Measurements from ENCODE around the gene TMEM179.

DNA sequence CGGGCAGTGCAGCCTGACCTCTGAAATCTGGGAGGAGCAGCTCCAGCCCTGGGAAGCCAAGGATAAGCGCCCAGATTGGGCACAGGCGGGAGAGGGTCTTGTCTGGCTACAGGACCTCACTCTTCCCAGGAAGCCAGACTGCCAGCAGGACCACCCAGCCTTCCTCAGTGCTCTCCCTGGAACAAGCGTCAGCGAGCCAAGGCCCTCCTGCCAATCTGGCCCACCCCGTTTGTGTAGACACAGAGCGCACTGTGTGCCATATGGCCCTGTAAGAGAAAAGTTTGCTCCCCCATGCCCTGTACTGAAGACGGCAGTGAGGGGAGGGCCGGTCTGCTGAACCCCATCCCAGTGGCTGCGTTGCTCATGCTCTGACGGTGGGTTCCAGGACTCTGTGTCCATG lies 26.3 kb downstream of the TMEM179 start:
- no peak for TF ChIP-seq CTCF (IDR thresholded peaks at IDR 0.05)
- no peak for TF ChIP-seq POLR2A (IDR thresholded peaks at IDR 0.05)
- TF ChIP-seq POLR2AphosphoS5 (IDR thresholded peaks at IDR 0.05), result no peak
- no peak for TF ChIP-seq EP300 (IDR thresholded peaks at IDR 0.05)
